GM06990 (cell line): ENCODE results near the gene FRAS1.

Source experiments
- DNase-seq: peaks from one replicate; pipeline ENCODE4 v3.0.0-alpha.2; 2011; ENCODE audit not compliant: insufficient read length; ENCODE audit errors: extremely low read depth
- H3K27me3 ChIP-seq: replicated peaks from 2 replicates; pipeline ENCODE4 v1.6.0; 2011; ENCODE audit warnings: low read length; ENCODE audit not compliant: control insufficient read depth, insufficient read depth
- H3K36me3 ChIP-seq: 2 replicates; pipeline ENCODE4 v1.5.1; 2011; ENCODE audit warnings: low read length; ENCODE audit not compliant: control insufficient read depth, insufficient read depth
- H3K4me3 ChIP-seq: replicated peaks from 2 replicates; pipeline ENCODE4 v1.5.1; 2011; ENCODE audit warnings: low read depth, mild to moderate bottlenecking, control low read depth, low read length
- TF ChIP-seq, protein P1 (sequence below): IDR thresholded peaks from 2 replicates; pipeline ENCODE4 v1.5.1; 2011; ENCODE audit warnings: low read length, control low read depth, mild to moderate bottlenecking, inconsistent platforms; ENCODE audit not compliant: insufficient read depth, poor library complexity, severe bottlenecking

FRAS1 gene

DNA sequence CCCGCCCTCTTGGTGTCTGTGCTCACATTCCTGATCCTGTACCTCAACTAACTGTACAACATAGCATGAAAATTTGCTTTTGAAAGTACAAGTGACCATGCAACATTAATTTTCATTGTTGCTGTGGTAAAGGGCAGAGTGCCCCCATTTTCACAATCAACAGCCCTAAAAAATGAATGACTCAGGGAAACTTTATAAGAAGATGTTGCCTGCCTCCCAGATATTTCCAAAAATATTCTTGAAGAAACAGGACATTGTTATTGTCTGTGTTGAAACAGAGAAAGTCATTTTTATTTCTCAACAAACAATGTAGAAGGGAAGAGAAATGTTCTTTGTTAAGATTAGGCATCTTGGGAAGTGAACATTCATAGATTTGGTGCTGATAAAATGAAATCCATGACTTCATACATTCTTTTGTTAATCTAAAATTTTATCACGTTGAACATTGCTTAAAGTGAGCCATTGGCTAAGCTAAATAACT lies 380.5 kb downstream of the FRAS1 start:
- no peak for DNase-seq
- Histone ChIP-seq H3K27me3 (no peaks in the 10 kb centered on the region), H3K36me3 (no peaks in the 10 kb centered on the region), H3K4me3 (no peak overlapping the region)
- TF ChIP-seq, protein P1, sequence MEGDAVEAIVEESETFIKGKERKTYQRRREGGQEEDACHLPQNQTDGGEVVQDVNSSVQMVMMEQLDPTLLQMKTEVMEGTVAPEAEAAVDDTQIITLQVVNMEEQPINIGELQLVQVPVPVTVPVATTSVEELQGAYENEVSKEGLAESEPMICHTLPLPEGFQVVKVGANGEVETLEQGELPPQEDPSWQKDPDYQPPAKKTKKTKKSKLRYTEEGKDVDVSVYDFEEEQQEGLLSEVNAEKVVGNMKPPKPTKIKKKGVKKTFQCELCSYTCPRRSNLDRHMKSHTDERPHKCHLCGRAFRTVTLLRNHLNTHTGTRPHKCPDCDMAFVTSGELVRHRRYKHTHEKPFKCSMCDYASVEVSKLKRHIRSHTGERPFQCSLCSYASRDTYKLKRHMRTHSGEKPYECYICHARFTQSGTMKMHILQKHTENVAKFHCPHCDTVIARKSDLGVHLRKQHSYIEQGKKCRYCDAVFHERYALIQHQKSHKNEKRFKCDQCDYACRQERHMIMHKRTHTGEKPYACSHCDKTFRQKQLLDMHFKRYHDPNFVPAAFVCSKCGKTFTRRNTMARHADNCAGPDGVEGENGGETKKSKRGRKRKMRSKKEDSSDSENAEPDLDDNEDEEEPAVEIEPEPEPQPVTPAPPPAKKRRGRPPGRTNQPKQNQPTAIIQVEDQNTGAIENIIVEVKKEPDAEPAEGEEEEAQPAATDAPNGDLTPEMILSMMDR = no peak

DNA sequence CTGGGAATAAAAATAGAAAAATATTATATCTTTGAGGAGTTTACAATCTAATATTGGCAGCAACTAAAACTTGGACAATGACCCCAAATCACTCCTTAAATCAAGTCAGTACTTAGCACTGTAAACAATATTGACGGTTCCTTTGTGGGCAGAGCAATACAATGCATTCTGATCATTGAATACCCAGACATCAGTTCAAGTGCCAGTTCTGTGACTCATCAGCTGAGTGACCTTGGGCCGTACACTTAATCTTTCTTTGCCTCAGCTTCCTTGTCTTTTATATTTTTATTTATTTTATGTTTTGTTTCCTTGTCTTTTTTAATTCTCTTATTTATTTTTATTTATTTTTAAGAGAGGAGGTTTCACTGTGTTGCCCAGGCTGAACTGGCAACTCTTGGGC lies 382.2 kb downstream of the FRAS1 start:
- Histone ChIP-seq H3K4me3 (no peak overlapping the region), H3K36me3 (no peaks in the 10 kb centered on the region), H3K27me3 (no peaks in the 10 kb centered on the region; the same call in 1 of the 2 replicates)
- DNase-seq = no peak
- TF ChIP-seq, protein P1 = no peak

DNA sequence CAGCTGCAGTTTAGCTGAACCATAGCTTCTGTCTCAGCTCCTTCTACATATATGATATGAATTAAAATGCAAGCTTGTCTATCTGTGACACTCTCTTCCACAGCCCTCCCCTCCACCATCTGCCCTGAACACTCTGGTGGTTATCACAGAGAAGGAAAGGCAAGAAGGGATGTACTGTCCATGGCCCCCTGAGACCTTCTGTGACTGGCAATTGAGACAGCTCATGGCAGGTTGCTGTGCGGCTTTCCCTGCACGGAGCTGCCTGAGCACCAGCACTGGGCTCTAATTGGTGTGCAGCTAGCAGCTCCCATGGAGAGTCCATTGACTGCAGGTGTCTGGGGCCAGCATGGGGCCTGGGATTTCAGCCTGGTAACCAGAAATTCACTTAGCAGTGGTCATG lies 384.6 kb downstream of the FRAS1 start:
- TF ChIP-seq, protein P1 = no peak
- no peak for DNase-seq
- Histone ChIP-seq H3K27me3 (no peaks in the 10 kb centered on the region; the same call in 1 of the 2 replicates), H3K36me3 (no peaks in the 10 kb centered on the region), H3K4me3 (no peak overlapping the region)

DNA sequence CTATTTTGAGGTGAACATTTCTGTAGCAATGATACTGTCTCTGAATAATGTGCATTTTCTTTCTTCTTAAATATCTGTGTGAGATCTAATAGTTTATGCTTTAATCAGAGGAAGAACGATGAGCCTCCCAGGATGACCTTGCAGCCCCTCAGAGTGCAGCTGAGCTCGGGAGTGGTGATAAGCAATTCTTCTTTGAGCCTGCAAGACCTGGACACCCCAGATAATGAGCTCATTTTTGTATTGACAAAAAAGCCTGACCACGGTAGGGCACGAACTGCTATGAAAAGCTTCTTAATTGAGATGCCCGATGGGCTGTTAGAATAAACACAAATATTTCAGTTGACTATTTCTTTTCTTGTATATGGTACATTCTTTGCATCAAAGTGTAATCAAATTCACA lies 389.5 kb downstream of the FRAS1 start:
- Histone ChIP-seq H3K4me3 (no peak overlapping the region), H3K36me3 (no peaks in the 10 kb centered on the region), H3K27me3 (no peaks in the 10 kb centered on the region; the same call in 1 of the 2 replicates)
- TF ChIP-seq, protein P1 = no peak
- DNase-seq = no peak

DNA sequence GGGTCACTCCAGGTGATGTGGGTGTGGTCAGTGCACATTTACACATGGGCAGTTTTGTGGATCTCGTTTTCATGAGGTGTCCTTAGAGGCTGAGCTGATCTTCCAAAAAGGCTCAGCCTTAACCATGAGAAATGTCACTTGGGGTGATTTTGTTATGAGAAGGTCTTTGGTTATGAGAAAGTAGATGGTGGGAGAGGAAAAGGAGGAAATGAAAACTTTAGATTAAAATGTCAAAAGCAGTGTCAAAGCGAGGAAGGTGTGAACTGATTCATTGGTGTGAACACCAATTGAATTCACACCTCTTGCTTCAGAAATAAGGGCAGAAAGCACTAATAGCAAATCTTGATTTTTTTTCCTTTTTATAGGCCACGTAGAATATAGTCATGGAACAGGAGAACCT lies 394.3 kb downstream of the FRAS1 start:
- no peaks in the 10 kb centered on the region; the same call in 1 of the 2 replicates for H3K27me3 ChIP-seq
- no peak overlapping the region for H3K4me3 ChIP-seq
- no peak for DNase-seq
- TF ChIP-seq, protein P1 = no peak
- H3K36me3 ChIP-seq = no peaks in the 10 kb centered on the region

DNA sequence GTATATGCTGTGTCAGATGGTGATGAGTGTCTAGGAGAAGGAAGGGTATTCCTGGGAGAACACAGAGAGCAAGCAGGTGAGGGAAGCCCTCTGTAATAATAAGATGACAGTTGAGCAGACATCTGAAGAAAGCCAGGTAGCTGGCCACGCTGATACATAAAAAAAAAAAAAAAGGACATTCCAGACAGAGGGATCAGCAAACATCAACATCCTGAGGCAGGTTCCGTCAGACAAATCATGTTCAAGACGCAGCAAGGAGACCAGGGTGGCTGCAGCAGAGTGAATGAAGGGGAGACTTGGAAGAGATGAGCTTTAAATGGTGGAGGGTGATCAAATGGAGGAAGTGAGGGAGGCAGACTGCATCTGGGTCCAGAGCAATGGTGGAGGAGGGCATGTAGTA lies 396.9 kb downstream of the FRAS1 start:
- Histone ChIP-seq H3K27me3 (no peaks in the 10 kb centered on the region; the same call in 1 of the 2 replicates), H3K36me3 (no peaks in the 10 kb centered on the region), H3K4me3 (no peak overlapping the region)
- no peak for DNase-seq
- TF ChIP-seq, protein P1 = no peak
